ENCODE results near the gene DNM3.
"Not testable (repeated sequence)": the region's sequence is repeated elsewhere in the genome, so short reads cannot be mapped to it uniquely, and the experiment has no call there.

The DNM3 gene

DNA sequence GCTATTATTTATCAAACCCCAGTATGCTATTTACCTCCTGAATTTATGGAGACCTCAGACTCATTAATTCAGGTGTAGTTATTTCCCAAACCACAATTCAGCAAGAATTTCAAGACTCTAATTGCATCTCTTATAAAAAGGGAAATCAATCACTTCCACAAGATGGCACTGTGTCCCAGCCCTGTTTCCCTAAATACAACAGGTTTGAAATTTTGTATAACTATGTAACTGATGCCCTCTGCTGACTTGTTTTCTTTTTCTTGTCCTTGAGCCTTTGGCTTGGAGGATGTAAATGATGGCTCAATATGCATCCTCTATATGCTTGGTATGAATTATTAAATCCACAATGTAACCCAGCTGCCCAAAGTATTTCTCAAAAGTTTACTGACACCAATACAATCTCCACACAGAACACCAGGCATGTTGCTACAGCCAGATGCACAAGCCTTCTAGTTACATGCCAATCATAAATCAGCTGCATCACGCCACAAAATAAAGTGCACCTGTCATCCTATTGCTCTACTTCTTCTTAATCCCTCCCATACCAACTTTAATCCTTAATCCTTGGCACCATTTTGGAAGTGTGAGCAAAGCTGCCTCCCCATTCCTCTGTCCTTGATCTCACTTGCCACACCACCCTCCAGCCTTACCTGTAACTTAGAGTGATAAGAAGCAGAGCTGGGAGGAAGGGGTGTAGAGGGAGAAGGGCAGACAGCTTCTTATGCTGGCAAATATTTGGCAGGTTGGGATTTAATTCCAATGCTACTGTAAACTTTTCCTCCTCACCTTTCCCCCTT, 588.2 kb downstream of the DNM3 start:
- DNase-seq (ENCODE audit: low read depth): no peak
- no peak overlapping the region for H3K4me3 ChIP-seq (ENCODE audit: low read length)
- TF ChIP-seq CTCF (conservative IDR thresholded peaks at IDR 0.05; ENCODE audit: low read depth, low read length): peak; percentile 77

DNA sequence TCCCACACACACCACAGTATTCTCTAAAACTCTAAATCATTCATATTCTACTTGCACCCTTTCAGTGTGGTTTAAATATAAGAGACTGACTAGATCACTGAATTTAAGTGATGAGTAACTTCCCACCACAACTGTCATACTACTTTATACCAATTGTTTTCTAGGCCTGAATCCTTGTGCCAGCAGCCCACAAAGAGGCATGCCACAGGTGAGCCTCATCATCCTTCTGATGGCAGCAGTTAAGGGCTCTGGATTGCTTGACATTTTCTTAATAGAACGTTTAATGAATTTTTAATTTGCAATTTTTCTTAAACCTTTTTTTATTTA, 588.8 kb downstream of the DNM3 start:
- no peak overlapping the region for H3K4me3 ChIP-seq (ENCODE audit: low read length)
- DNase-seq (ENCODE audit: low read depth): no peak
- TF ChIP-seq CTCF (conservative IDR thresholded peaks at IDR 0.05; ENCODE audit: low read depth, low read length): no peak

- DNase-seq (ENCODE audit: low read depth): no peak
- no peak overlapping the region for H3K4me3 ChIP-seq (ENCODE audit: low read length)
- TF ChIP-seq CTCF (conservative IDR thresholded peaks at IDR 0.05; ENCODE audit: low read depth, low read length): no peak
Observed at GRCh38 chr1:172431204-172431603, 589.9 kb downstream of the DNM3 start.

- no peak for TF ChIP-seq CTCF (conservative IDR thresholded peaks at IDR 0.05; ENCODE audit: low read depth, low read length)
- no peak overlapping the region for H3K4me3 ChIP-seq (ENCODE audit: low read length)
- no peak for DNase-seq (ENCODE audit: low read depth)
Observed at GRCh38 chr1:172431721-172432192, 590.5 kb downstream of the DNM3 start.

- H3K4me3 ChIP-seq (ENCODE audit: low read length); DNase-seq (ENCODE audit: low read depth): not testable (repeated sequence)
Observed at GRCh38 chr1:172437183-172437582, 595.9 kb downstream of the DNM3 start.

- DNase-seq (ENCODE audit: low read depth): no peak
- no peak overlapping the region for H3K4me3 ChIP-seq (ENCODE audit: low read length)
- no peak for TF ChIP-seq CTCF (conservative IDR thresholded peaks at IDR 0.05; ENCODE audit: low read depth, low read length)
Observed at GRCh38 chr1:172442404-172442803, 601.1 kb downstream of the DNM3 start.

GRCh38 chr1:172442843-172443565, 601.7 kb downstream of the DNM3 start:
- no peak for TF ChIP-seq CTCF (conservative IDR thresholded peaks at IDR 0.05; ENCODE audit: low read depth, low read length)
- H3K4me3 ChIP-seq (ENCODE audit: low read length): peak overlapping the region; percentile 90
- DNase-seq (ENCODE audit: low read depth): no peak
